Panc1 (cell line): ENCODE results near the gene MSX1.

Experiments used
- SIN3A ChIP-seq: IDR thresholded peaks from 2 replicates; pipeline ENCODE4 v1.6.1; 2012; ENCODE audit warnings: low read depth, mild to moderate bottlenecking, low read length, moderate library complexity, borderline replicate concordance; ENCODE audit not compliant: insufficient read depth
- TCF7L2 ChIP-seq: IDR thresholded peaks from 2 replicates; pipeline ENCODE4 v1.6.1; 2011; ENCODE audit warnings: mild to moderate bottlenecking, low read depth, low read length, inconsistent platforms
- TF ChIP-seq, protein P1 (sequence below), 2 experiments: IDR thresholded peaks; 2 replicates each; pipeline ENCODE4 v1.6.1; 2011 to 2012; ENCODE audit warnings: low read depth in 2 of 2, control low read depth in 1 of 2, low read length in 1 of 2, mild to moderate bottlenecking in 1 of 2, moderate library complexity in 1 of 2; ENCODE audit not compliant: insufficient read depth in 1 of 2
- TF ChIP-seq, protein P2 (sequence below): fragments of 450-650 bp; IDR thresholded peaks from 2 replicates; pipeline ENCODE4 v1.5.1; 2017; ENCODE audit warnings: mild to moderate bottlenecking

DNA sequence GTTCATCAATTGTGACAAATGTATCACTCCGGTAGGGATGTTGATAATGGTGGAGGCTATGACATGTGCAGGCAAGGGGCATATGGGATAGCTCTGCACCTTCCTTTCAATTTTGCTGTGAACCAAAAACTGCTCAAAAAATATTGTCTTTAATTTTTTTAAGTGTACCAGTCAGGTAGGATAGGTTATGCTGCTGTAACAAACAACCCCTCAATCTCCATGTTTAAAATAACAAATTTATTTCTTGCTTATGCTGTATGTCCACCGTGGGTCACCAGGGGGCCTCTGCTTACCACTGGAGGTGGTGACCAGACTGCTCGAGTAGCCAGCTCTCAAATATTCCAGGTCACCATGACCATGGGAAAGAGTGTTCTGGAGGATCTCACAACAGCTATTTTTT lies 23.4 kb upstream of the MSX1 start:
- TF ChIP-seq, protein P1, sequence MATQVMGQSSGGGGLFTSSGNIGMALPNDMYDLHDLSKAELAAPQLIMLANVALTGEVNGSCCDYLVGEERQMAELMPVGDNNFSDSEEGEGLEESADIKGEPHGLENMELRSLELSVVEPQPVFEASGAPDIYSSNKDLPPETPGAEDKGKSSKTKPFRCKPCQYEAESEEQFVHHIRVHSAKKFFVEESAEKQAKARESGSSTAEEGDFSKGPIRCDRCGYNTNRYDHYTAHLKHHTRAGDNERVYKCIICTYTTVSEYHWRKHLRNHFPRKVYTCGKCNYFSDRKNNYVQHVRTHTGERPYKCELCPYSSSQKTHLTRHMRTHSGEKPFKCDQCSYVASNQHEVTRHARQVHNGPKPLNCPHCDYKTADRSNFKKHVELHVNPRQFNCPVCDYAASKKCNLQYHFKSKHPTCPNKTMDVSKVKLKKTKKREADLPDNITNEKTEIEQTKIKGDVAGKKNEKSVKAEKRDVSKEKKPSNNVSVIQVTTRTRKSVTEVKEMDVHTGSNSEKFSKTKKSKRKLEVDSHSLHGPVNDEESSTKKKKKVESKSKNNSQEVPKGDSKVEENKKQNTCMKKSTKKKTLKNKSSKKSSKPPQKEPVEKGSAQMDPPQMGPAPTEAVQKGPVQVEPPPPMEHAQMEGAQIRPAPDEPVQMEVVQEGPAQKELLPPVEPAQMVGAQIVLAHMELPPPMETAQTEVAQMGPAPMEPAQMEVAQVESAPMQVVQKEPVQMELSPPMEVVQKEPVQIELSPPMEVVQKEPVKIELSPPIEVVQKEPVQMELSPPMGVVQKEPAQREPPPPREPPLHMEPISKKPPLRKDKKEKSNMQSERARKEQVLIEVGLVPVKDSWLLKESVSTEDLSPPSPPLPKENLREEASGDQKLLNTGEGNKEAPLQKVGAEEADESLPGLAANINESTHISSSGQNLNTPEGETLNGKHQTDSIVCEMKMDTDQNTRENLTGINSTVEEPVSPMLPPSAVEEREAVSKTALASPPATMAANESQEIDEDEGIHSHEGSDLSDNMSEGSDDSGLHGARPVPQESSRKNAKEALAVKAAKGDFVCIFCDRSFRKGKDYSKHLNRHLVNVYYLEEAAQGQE (IDR thresholded peaks at IDR 0.05; ENCODE audit: insufficient read depth in 1 of 2, low read depth in 2 of 2, low read length in 1 of 2), result no peak
- no peak for TF ChIP-seq SIN3A
- TF ChIP-seq, protein P2, sequence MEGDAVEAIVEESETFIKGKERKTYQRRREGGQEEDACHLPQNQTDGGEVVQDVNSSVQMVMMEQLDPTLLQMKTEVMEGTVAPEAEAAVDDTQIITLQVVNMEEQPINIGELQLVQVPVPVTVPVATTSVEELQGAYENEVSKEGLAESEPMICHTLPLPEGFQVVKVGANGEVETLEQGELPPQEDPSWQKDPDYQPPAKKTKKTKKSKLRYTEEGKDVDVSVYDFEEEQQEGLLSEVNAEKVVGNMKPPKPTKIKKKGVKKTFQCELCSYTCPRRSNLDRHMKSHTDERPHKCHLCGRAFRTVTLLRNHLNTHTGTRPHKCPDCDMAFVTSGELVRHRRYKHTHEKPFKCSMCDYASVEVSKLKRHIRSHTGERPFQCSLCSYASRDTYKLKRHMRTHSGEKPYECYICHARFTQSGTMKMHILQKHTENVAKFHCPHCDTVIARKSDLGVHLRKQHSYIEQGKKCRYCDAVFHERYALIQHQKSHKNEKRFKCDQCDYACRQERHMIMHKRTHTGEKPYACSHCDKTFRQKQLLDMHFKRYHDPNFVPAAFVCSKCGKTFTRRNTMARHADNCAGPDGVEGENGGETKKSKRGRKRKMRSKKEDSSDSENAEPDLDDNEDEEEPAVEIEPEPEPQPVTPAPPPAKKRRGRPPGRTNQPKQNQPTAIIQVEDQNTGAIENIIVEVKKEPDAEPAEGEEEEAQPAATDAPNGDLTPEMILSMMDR, result no peak
- TF ChIP-seq TCF7L2, result no peak
